Inflammatory macrophage treated with lipopolysaccharide for 4 hours (primary cell): Measurements from ENCODE around the gene RPLP1.
"Not testable (repeated sequence)": the region's sequence is repeated elsewhere in the genome, so short reads cannot be mapped to it uniquely, and the experiment has no call there.

Experiments used
- DNase-seq: peaks from one replicate; pipeline ENCODE4 v3.0.0-alpha.2; 2020

RPLP1 gene

GRCh38 chr15:69443032-69443611 is 9.5 kb upstream of the RPLP1 start:
- peak; percentile 55 for DNase-seq

- DNase-seq, result no peak
These were observed 7.9 kb upstream of the RPLP1 start for GRCh38 chr15:69444686-69445085.

- DNase-seq, result no peak
These were observed 5.7 kb upstream of the RPLP1 start for GRCh38 chr15:69446953-69447352.

- not testable (repeated sequence) for DNase-seq
These were observed 2.4 kb upstream of the RPLP1 start for GRCh38 chr15:69450221-69450620.

- DNase-seq, result no peak
These were observed 1.5 kb upstream of the RPLP1 start for GRCh38 chr15:69450968-69451695.

GRCh38 chr15:69451951-69452691 is 497 bp upstream of the RPLP1 start:
- DNase-seq, result no peak

- DNase-seq, result no peak
These were observed 2.3 kb downstream of the RPLP1 start for GRCh38 chr15:69454953-69455352.

- DNase-seq, result no peak
These were observed 3.9 kb downstream of the RPLP1 start for GRCh38 chr15:69456208-69457166.

- DNase-seq, result no peak
These were observed 5.0 kb downstream of the RPLP1 start for GRCh38 chr15:69457304-69458280.

- no peak for DNase-seq
These were observed 6.4 kb downstream of the RPLP1 start for GRCh38 chr15:69459066-69459465.

GRCh38 chr15:69460481-69460880 is 7.9 kb downstream of the RPLP1 start:
- no peak for DNase-seq

- DNase-seq, result no peak
These were observed 9.4 kb downstream of the RPLP1 start for GRCh38 chr15:69462030-69462492.

GRCh38 chr15:69462493-69463181 is 10.0 kb downstream of the RPLP1 start:
- DNase-seq, result peak; percentile 96

GRCh38 chr15:69463182-69463756 is 10.7 kb downstream of the RPLP1 start:
- no peak for DNase-seq

GRCh38 chr15:69465253-69465652 is 12.6 kb downstream of the RPLP1 start:
- no peak for DNase-seq

- DNase-seq, result no peak
These were observed 14.1 kb downstream of the RPLP1 start for GRCh38 chr15:69466733-69467132.

GRCh38 chr15:69467636-69468035 is 15.0 kb downstream of the RPLP1 start:
- no peak for DNase-seq

- DNase-seq, result no peak
These were observed 15.9 kb downstream of the RPLP1 start for GRCh38 chr15:69468241-69469121.

- DNase-seq, result no peak
These were observed 17.0 kb downstream of the RPLP1 start for GRCh38 chr15:69469467-69470201.
